Measurements from ENCODE around the gene DYNLT3. TPM values are rescaled to one million over a fixed set of nuclear protein-coding genes. Genes with fewer than 3 reads are reported as not detected.

DYNLT3 gene
- total RNA-seq, 1 experiment from 2014 or later: 5.7 TPM

DNA sequence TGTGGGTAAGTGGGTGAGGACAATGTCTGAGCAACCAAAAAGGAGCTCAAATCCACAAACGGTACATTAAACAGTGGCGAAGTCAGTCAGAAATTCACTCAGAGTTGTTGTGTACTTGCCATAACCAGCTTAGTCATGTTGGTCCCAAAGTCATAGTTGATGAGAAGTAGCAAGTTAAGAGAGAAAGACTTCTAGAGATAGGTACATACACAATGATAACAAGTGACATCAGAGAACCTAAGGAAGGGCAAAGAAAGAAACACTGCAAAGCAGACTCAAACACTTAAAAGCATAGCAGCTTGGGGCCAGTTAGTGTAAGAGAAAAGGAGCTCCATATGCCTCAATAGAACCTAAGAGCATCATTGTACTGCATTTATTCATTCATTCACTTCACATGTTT is 30.2 kb downstream of the DYNLT3 start:
- H2BK5ac ChIP-seq (ENCODE audit: insufficient read length, low read length): no peak overlapping the region
- H4K5ac ChIP-seq (ENCODE audit: insufficient read length, low read depth, low read length): no peak overlapping the region
- no peak overlapping the region for H2AFZ ChIP-seq (ENCODE audit: low read length)
- Mint-ChIP-seq H3K4me3 (no peak overlapping the region), H3K4me1 (no peaks in the 10 kb centered on the region; a peak in 1 of 4 replicates), H3K9me3 (peaks cover 49 to 67% of the 10 kb centered on the region in 2 experiments), H3K27ac (no peak overlapping the region), H3K36me3 (ENCODE audit: insufficient read depth in 1 of 3, low read depth in 3 of 3) (no peaks in the 10 kb centered on the region; a peak in 1 of 7 replicates), H3K27me3 (ENCODE audit: low read depth) (no peaks in the 10 kb centered on the region)
- no peak overlapping the region for H2BK12ac ChIP-seq (ENCODE audit: insufficient read length, low read depth, low read length)
- H3K56ac ChIP-seq (ENCODE audit: insufficient read length, low read depth, low read length): no peak overlapping the region
- H3K79me2 ChIP-seq (ENCODE audit: insufficient read depth, low read length): no peaks in the 10 kb centered on the region
- TF ChIP-seq, protein P1, sequence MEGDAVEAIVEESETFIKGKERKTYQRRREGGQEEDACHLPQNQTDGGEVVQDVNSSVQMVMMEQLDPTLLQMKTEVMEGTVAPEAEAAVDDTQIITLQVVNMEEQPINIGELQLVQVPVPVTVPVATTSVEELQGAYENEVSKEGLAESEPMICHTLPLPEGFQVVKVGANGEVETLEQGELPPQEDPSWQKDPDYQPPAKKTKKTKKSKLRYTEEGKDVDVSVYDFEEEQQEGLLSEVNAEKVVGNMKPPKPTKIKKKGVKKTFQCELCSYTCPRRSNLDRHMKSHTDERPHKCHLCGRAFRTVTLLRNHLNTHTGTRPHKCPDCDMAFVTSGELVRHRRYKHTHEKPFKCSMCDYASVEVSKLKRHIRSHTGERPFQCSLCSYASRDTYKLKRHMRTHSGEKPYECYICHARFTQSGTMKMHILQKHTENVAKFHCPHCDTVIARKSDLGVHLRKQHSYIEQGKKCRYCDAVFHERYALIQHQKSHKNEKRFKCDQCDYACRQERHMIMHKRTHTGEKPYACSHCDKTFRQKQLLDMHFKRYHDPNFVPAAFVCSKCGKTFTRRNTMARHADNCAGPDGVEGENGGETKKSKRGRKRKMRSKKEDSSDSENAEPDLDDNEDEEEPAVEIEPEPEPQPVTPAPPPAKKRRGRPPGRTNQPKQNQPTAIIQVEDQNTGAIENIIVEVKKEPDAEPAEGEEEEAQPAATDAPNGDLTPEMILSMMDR (conservative IDR thresholded peaks at IDR 0.05): no peak
- H3K23ac ChIP-seq (ENCODE audit: insufficient read length, low read depth, low read length): no peak overlapping the region
- H3T11ph ChIP-seq (ENCODE audit: low read length): no peak overlapping the region
- no peaks in the 10 kb centered on the region for H3K79me1 ChIP-seq (ENCODE audit: insufficient read depth, low read depth, low read length, poor library complexity, severe bottlenecking)
- H3K18ac ChIP-seq (ENCODE audit: insufficient read length, low read depth, low read length): no peak overlapping the region
- WGBS (ENCODE audit: extremely low coverage, insufficient read length, low lambda C conversion rate): no CpG with 5 or more reads among the region's 2 CpGs
- no peak overlapping the region for H2BK15ac ChIP-seq (ENCODE audit: low read depth, low read length)
- H4K20me1 ChIP-seq (ENCODE audit: control insufficient read depth, insufficient read depth, insufficient read length): no peaks in the 10 kb centered on the region
- H3K27ac ChIP-seq (ENCODE audit: insufficient read length, low read depth, low read length): no peak overlapping the region
- no peak for DNase-seq
- no peak overlapping the region for H3K4me2 ChIP-seq (ENCODE audit: insufficient read depth, insufficient read length, low read length)
- H3K4me1 ChIP-seq (ENCODE audit: insufficient read depth, low read length): no peaks in the 10 kb centered on the region
- H3K27me3 ChIP-seq (ENCODE audit: insufficient read depth, low read length): no peaks in the 10 kb centered on the region
- H3K23me2 ChIP-seq (ENCODE audit: insufficient read length, low read depth, low read length, poor library complexity, severe bottlenecking): no peaks in the 10 kb centered on the region
- no peak overlapping the region for H2AK5ac ChIP-seq (ENCODE audit: insufficient read length, low read length)
- no peak overlapping the region for H2BK20ac ChIP-seq (ENCODE audit: low read depth, low read length, poor library complexity, severe bottlenecking)
- no peak overlapping the region for H4K91ac ChIP-seq (ENCODE audit: insufficient read length, low read depth, low read length)
- no peak overlapping the region for H4K8ac ChIP-seq (replicated peaks; ENCODE audit: insufficient read length, low read depth, low read length)
- H2BK120ac ChIP-seq (ENCODE audit: low read depth, low read length, poor library complexity, severe bottlenecking): no peak overlapping the region
- H3K9ac ChIP-seq (ENCODE audit: extremely low read depth, insufficient read length, low read length): no peak overlapping the region
- no peak overlapping the region for H3K4ac ChIP-seq (ENCODE audit: low read depth, low read length)
- H3K9me3 ChIP-seq (ENCODE audit: control insufficient read depth, low read depth, low read length): peaks cover 6% of the 10 kb centered on the region
- H3K14ac ChIP-seq (ENCODE audit: insufficient read depth, low read length): no peak overlapping the region
